ENCODE measurements around the gene HPS1.

The HPS1 gene

GRCh38 chr10:98485959-98486358, 39.2 kb upstream of the HPS1 start:
- in situ Hi-C loops (cut with HindIII; ENCODE audit: low sequenced_read_pairs), result no loop called here
- DNase-seq (ENCODE audit: low read depth, low spot score), result no peak
- TF ChIP-seq CTCF (IDR thresholded peaks at IDR 0.05; ENCODE audit: low read depth, low read length), result no peak
- H3K4me3 ChIP-seq (ENCODE audit: low read depth, low read length), result no peak overlapping the region

- no peak for DNase-seq (ENCODE audit: low read depth, low spot score)
- in situ Hi-C loops (cut with HindIII; ENCODE audit: low sequenced_read_pairs), result no loop called here
- TF ChIP-seq CTCF (IDR thresholded peaks at IDR 0.05; ENCODE audit: low read depth, low read length), result no peak
- no peak overlapping the region for H3K4me3 ChIP-seq (ENCODE audit: low read depth, low read length)
These were observed 36.9 kb upstream of the HPS1 start for GRCh38 chr10:98483658-98484057.

- in situ Hi-C loops (cut with HindIII; ENCODE audit: low sequenced_read_pairs), result no loop called here
- no peak overlapping the region for H3K4me3 ChIP-seq (ENCODE audit: low read depth, low read length)
- TF ChIP-seq CTCF (IDR thresholded peaks at IDR 0.05; ENCODE audit: low read depth, low read length), result no peak
- no peak for DNase-seq (ENCODE audit: low read depth, low spot score)
These were observed 35.4 kb upstream of the HPS1 start for GRCh38 chr10:98482096-98482495.

GRCh38 chr10:98481404-98481945, 34.7 kb upstream of the HPS1 start:
- TF ChIP-seq CTCF (IDR thresholded peaks at IDR 0.05; ENCODE audit: low read depth, low read length), result no peak
- H3K4me3 ChIP-seq (ENCODE audit: low read depth, low read length), result no peak overlapping the region
- no peak for DNase-seq (ENCODE audit: low read depth, low spot score)
- in situ Hi-C loops (cut with HindIII; ENCODE audit: low sequenced_read_pairs), result no loop called here

GRCh38 chr10:98478430-98479222, 31.9 kb upstream of the HPS1 start:
- H3K4me3 ChIP-seq (ENCODE audit: low read depth, low read length), result no peak overlapping the region
- no peak for TF ChIP-seq CTCF (IDR thresholded peaks at IDR 0.05; ENCODE audit: low read depth, low read length)
- DNase-seq (ENCODE audit: low read depth, low spot score), result no peak
- in situ Hi-C loops (cut with HindIII; ENCODE audit: low sequenced_read_pairs), result no loop called here

- no peak overlapping the region for H3K4me3 ChIP-seq (ENCODE audit: low read depth, low read length)
- no peak for DNase-seq (ENCODE audit: low read depth, low spot score)
- in situ Hi-C loops (cut with HindIII; ENCODE audit: low sequenced_read_pairs), result no loop called here
- TF ChIP-seq CTCF (IDR thresholded peaks at IDR 0.05; ENCODE audit: low read depth, low read length), result no peak
These were observed 31.1 kb upstream of the HPS1 start for GRCh38 chr10:98477861-98478260.

Data from astrocyte of the spinal cord (primary cell).